Urinary bladder (tissue), 4 donors: ENCODE results near the gene DMRTB1. TPM values are rescaled to one million over a fixed set of nuclear protein-coding genes. Genes with fewer than 3 reads are reported as not detected.

Experiments
- DNase-seq: peaks from one replicate; pipeline ENCODE4 v3.0.0-alpha.2; 2015; ENCODE audit errors: extremely low spot score
- H3K27ac ChIP-seq: one replicate; pipeline ENCODE4 v1.5.1; 2013; ENCODE audit warnings: low read depth, mild to moderate bottlenecking, moderate library complexity
- H3K36me3 ChIP-seq: one replicate; pipeline ENCODE4 v1.6.1; 2013; ENCODE audit warnings: mild to moderate bottlenecking, moderate library complexity; ENCODE audit not compliant: insufficient read depth
- H3K4me1 ChIP-seq: one replicate; pipeline ENCODE4 v1.6.1; 2013; ENCODE audit warnings: mild to moderate bottlenecking, moderate library complexity; ENCODE audit not compliant: insufficient read depth
- H3K4me3 ChIP-seq: one replicate; pipeline ENCODE4 v1.5.1; 2013; ENCODE audit warnings: low read depth, low read length
- WGBS: extraction: QIAGEN DNeasy Blood & Tissue Kit; methylation state at CpG from one replicate; pipeline ENCODE4 v1.1.7; 2013; 5-methylcytosine and 5-hydroxymethylcytosine counted together
- polyA plus RNA-seq: library from polyadenylated mRNA; stranded (reverse); fragments of 200-250 nt; gene quantifications from one replicate; pipeline ENCODE4 v1.2.3, GENCODE V29; 2013
- total RNA-seq: library from RNA; depleted of rRNA; stranded (reverse); fragments of >200 nt; gene quantifications from one replicate; pipeline ENCODE4 v1.2.3, GENCODE V29; 2014
- donor health status: healthy with polysubstance abuse.
- donor health status: healthy.

Gene DMRTB1
- total and polyA plus RNA-seq, 2 donors: not detected

GRCh38 chr1:53508056-53508990 is 49.1 kb downstream of the DMRTB1 start:
- Histone ChIP-seq H3K4me3 (no peak overlapping the region), H3K27ac (no peak overlapping the region), H3K4me1 (no peaks in the 10 kb centered on the region), H3K36me3 (no peaks in the 10 kb centered on the region)
- 93% methylated on average over 22 of the region's 22 CpGs for WGBS
- no peak for DNase-seq

- H3K4me3 ChIP-seq: no peak overlapping the region
- no peak for DNase-seq
- 67% methylated on average over 23 of the region's 23 CpGs for WGBS
- no peaks in the 10 kb centered on the region for H3K4me1 ChIP-seq
- no peaks in the 10 kb centered on the region for H3K36me3 ChIP-seq
- no peak overlapping the region for H3K27ac ChIP-seq
Observed at GRCh38 chr1:53508991-53509666, 49.9 kb downstream of the DMRTB1 start.

- Histone ChIP-seq H3K27ac (no peak overlapping the region), H3K4me3 (no peak overlapping the region), H3K4me1 (no peaks in the 10 kb centered on the region), H3K36me3 (no peaks in the 10 kb centered on the region)
- no peak for DNase-seq
- WGBS: 94% methylated on average over 13 of the region's 13 CpGs
Observed at GRCh38 chr1:53509775-53510174, 50.6 kb downstream of the DMRTB1 start.

DNA sequence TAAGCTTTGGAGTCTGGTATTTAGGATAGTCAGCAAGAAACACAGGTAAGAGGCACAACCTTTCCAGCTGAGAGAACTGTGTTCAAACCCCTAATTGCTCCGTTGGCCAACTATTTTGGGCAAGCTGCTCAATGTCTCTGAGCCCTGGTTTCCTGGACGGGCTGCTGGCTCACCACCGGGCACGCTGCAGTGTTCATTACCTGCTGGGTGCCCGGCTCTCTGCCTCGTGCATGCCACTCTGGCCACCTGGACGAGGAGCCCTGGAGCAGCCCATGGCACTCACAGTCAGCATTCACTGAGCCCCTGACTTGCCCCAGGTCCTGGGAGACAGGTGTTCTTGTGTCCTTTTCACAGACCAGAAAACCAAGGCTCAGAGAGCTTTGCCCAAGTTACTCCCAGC is 51.0 kb downstream of the DMRTB1 start:
- no peak for DNase-seq
- Histone ChIP-seq H3K4me1 (no peaks in the 10 kb centered on the region), H3K4me3 (no peak overlapping the region), H3K36me3 (no peaks in the 10 kb centered on the region), H3K27ac (no peak overlapping the region)
- WGBS: 95% methylated on average over 7 of the region's 7 CpGs

GRCh38 chr1:53511323-53511932 is 52.2 kb downstream of the DMRTB1 start:
- 77% methylated on average over 13 of the region's 13 CpGs for WGBS
- Histone ChIP-seq H3K4me1 (no peaks in the 10 kb centered on the region), H3K27ac (no peak overlapping the region), H3K4me3 (no peak overlapping the region), H3K36me3 (no peaks in the 10 kb centered on the region)
- DNase-seq: no peak

- 63% methylated on average over 19 of the region's 19 CpGs for WGBS
- no peaks in the 10 kb centered on the region for H3K36me3 ChIP-seq
- no peak overlapping the region for H3K4me3 ChIP-seq
- DNase-seq: no peak
- H3K27ac ChIP-seq: peak overlapping the region; percentile 67
- H3K4me1 ChIP-seq: no peaks in the 10 kb centered on the region
Observed at GRCh38 chr1:53511933-53512806, 53.0 kb downstream of the DMRTB1 start.

GRCh38 chr1:53512807-53513755 is 53.9 kb downstream of the DMRTB1 start:
- no peak for DNase-seq
- H3K4me1 ChIP-seq: no peaks in the 10 kb centered on the region
- WGBS: 84% methylated on average over 22 of the region's 22 CpGs
- peak overlapping the region; percentile 67 for H3K27ac ChIP-seq
- no peaks in the 10 kb centered on the region for H3K36me3 ChIP-seq
- H3K4me3 ChIP-seq: no peak overlapping the region

GRCh38 chr1:53513846-53514245 is 54.6 kb downstream of the DMRTB1 start:
- no peak for DNase-seq
- Histone ChIP-seq H3K4me3 (no peak overlapping the region), H3K4me1 (no peaks in the 10 kb centered on the region), H3K27ac (no peak overlapping the region), H3K36me3 (no peaks in the 10 kb centered on the region)
- WGBS: 95% methylated on average over 7 of the region's 7 CpGs

DNA sequence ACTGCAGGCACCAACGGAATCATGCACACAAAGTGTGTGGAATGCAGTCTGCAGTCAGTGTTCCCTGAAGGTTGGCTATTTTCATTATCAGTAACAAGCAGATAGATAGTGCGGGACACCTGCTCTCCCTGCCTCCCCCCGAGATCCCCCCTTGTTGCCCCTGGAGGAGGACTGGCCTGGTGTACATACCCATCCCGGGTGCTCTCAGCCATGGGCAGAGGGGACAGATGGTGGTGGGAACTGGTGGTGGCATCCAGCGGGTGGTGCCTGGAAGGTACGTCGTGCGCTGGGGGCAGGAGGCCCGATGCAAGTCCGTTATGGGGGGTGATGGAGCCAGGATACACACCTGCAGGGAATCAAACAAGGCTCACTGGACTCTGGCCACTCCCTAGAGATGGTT is 55.2 kb downstream of the DMRTB1 start:
- no peak overlapping the region for H3K27ac ChIP-seq
- no peaks in the 10 kb centered on the region for H3K4me1 ChIP-seq
- no peak overlapping the region for H3K4me3 ChIP-seq
- 94% methylated on average over 10 of the region's 10 CpGs for WGBS
- H3K36me3 ChIP-seq: no peaks in the 10 kb centered on the region
- DNase-seq: no peak

- H3K36me3 ChIP-seq: no peaks in the 10 kb centered on the region
- no peak overlapping the region for H3K4me3 ChIP-seq
- H3K4me1 ChIP-seq: no peaks in the 10 kb centered on the region
- DNase-seq: no peak
- WGBS: 97% methylated on average over 7 of the region's 7 CpGs
- no peak overlapping the region for H3K27ac ChIP-seq
Observed at GRCh38 chr1:53516181-53516580, 57.0 kb downstream of the DMRTB1 start.
